Erythroblast (primary cell): ENCODE data around the gene CCDC102A.

Experiments used
- DNase-seq, 2 experiments: peaks; one replicate each; lab custom pipeline; 2025; lab: John Stamatoyannopoulos, UW
- GATA1 ChIP-seq: IDR thresholded peaks from 2 replicates; pipeline ENCODE4 v1.6.1; 2011; ENCODE audit warnings: low read depth, mild to moderate bottlenecking, control low read depth, low read length, moderate library complexity
- POLR2A ChIP-seq: IDR thresholded peaks from 2 replicates; pipeline ENCODE4 v1.6.1; 2011; ENCODE audit warnings: mild to moderate bottlenecking, low read length

The CCDC102A gene

DNA sequence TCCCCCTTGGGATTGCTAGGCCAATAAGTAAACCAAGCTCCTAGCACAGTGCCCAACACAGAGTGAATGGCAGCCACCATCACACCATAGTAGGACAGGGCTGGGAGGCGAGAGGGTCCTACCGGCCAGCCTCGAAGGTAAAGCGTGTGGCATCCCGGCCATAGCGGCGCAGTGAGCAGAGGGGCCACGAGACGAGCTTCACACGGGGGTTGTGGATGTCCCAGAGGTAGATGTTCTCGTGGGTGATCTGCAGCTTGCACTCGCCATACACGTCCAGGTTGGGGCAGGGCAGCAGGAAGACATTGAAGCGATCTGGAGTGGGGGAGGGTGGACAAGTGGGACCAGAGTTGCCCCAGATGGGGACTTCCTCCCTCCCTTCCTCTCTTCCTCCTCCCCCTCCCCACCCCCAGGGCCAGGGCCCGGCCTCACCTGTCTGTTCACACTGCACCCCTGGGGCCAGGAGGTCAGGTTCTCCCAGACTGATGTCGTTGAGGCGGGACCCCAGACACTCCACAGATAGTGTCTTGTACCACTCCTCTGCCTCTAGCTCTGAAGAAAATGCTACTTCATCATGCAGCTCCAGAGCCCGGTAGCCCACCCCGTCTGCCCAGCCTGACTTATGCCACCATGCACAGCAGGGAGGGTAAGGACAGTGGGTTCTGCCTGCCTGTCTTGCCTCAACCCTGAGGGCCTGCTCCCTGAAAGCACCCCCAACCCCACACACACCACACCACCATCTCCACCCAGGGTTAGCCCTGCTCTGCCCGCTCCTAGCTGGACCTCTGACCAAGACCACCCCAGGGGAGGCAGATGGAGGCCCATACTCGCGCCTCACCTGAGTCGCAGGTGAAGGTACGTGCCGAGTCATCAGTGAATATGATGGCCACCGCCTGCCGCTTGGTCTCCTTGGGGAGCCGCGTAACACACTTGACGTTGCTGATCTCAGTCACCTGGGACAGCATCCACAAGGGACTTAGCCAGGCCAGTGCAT, 61.4 kb downstream of the CCDC102A start:
- DNase-seq: no peak
- TF ChIP-seq GATA1: no peak
- no peak for TF ChIP-seq POLR2A

DNA sequence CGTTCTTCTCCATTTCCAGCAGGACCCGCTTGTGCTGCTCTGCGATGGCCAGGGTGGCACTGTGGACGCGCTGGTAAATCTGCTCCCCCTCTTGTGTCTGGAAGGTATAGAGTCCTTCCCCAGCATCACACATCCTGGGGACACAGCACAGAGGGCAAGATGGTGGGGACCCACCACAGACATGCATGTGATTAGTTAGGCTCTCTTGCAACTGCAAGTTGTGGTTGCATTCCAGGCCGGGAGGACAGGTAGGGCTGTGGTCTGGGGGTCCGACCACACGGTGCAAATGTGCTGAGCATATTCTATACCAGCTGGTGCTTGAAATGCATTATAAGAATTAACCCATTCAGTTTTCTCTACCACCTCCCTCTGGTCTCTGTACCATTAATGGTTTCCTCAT, 62.5 kb downstream of the CCDC102A start:
- DNase-seq: no peak
- TF ChIP-seq POLR2A: no peak
- TF ChIP-seq GATA1: no peak

DNA sequence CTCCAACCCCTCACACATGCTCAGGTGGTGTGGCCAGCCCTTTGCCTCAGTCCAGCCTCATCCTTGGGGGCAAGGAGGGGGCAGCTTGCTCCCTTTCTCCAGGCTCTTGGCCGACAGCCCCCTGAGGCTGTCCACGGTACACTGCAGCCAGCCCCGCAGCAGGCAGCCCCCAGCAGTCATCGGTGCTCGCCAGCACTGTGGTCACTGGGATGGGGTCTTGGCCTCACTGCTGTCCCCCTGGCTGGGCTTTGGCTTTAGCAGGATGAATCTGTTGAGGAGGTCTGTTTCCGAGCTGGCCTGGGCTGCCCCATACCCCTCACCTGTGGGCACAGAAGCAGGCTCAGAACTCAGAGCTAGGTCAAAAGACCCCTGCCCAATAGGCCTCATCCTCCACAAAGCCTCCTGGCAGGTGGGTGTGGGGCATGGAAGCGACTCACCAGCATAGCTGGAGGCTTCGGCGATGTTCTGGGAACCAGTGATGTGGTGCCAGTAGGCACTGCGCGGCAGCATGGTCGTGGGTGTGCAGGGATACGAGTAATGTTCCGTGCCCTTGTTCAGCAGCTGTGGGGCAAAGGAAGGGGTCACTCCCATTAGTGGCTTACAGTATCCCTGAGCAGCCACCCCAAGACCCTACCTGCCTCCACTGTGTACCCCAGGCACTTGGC, 63.1 kb downstream of the CCDC102A start:
- DNase-seq: no peak
- TF ChIP-seq POLR2A (peak; percentile 23), GATA1 (no peak)

DNA sequence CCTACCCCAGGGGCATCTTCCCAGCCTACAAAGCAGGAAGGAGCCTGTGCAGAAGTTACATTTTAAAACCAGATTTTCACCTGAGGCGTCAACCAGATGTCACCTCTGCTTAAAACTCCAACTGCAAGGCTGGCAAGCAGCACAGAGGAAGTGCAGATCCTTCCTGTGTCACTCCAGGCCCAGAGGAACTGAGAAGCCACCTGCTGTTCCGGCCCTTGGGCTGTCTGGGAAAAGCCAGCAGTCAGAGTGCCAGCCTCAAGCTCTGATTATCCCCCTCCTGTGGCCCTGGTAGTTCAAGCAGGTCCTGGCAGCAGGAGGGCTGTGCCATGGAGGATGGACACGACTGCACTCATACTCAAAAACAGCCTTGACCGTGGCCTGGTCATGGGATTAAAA, 63.7 kb downstream of the CCDC102A start:
- TF ChIP-seq GATA1 (no peak), POLR2A (no peak)

DNA sequence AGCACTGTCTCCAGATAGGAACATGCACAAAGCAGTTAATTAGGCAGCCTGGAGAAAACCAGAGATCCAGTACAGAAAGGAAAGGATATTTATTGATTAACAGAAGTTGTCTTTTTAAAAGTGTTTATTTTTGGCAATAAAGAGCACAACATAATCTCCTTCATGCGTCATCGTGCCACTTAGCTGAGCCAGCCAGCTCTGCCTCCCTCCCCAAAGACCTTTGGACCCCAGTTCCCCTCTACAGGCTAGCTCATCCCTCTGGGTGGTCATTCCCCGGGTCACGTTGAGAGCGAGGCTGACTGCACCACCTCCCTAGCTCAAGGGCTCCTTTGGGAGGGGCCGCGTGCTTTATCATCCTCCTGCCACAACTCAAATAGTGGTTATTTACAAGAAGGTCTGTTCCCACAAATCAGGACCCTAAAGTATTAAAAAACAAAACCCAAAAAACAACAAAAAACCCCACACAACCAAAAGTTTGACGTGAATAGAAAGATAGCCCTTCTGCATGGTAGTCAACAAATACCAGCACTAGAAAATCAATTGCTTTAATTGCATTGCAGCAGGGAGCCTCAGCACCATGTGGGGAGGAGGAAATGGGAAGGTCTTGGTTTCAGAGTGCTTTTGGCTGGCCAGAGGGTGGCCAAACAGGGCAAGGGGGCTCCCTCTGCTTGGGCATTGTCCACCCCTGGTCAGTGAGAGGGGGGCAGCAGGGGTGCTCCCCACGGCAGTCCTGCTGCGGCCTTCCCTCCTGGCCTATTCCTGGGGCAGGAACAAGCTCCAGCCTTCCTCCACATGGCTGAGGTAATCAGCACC, 64.3 kb downstream of the CCDC102A start:
- no peak for TF ChIP-seq GATA1
- TF ChIP-seq POLR2A: no peak
- no peak for DNase-seq

More for the DNA sequence above, 63.7 kb downstream of the CCDC102A start:
- DNase-seq: no peak

DNA sequence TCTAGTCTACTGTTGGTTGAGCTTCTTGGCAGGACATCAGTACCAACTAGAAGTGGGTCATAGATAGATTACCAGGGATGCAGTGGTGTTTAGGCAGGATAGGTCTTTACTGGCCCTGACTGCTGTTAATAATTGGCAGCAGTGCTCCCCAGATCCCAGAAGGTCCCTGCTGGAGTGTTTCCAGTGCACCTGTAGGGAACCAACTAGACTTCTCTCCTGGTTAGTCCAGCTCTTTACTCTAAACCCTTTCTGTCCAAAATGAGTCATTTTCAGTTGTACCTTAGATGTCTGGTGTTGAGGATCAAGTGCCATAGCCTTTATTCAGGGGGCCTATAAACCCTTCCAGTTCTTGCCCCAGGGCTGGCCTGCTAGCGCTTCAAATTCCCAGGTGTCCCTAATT, 65.2 kb downstream of the CCDC102A start:
- TF ChIP-seq GATA1: no peak

DNA sequence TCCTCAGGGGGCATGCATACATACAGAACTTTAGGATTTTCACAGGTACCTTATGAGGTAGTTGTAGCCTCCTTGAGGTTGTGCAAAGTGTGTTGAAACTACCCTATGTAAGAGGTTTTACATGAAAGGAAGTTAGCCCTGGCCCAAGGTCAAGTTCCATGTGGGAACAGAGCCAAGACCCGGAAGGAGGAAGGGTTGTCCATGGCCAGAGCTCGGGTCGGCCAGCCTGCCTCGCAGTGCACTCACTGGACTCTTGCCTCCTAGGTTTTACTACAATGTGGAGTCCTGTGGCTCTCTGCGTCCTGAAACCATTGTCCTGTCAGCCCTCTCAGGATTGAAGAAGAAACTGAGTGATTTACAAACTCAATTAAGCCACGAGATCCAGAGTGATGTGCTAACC, 65.7 kb downstream of the CCDC102A start:
- no peak for TF ChIP-seq GATA1
- no peak for TF ChIP-seq POLR2A
- DNase-seq: no peak

More for the DNA sequence above, 65.2 kb downstream of the CCDC102A start:
- DNase-seq: no peak

DNA sequence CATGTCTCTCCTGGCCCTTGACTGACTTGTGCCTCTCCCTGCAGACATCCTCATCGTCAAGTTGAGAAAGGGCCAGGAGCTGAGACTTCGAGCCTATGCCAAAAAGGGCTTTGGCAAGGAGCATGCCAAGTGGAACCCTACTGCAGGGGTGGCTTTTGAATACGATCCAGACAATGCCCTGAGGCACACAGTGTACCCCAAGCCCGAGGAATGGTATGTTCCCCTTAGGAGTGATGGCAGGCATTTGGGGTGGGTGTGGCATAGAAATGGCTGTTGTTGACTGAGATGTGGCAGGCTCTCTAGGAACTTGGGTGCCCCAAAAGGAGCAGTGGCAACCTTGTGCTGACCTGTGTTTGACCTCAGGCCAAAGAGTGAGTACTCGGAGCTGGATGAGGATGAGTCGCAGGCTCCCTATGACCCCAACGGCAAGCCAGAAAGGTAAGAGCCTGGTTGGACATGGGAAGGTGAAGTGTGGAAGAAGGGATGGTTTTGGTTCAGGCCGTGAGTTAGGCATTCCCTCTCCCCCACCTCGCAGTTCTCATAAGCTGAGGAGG, 66.4 kb downstream of the CCDC102A start:
- no peak for DNase-seq
- TF ChIP-seq GATA1: no peak
- TF ChIP-seq POLR2A: no peak

DNA sequence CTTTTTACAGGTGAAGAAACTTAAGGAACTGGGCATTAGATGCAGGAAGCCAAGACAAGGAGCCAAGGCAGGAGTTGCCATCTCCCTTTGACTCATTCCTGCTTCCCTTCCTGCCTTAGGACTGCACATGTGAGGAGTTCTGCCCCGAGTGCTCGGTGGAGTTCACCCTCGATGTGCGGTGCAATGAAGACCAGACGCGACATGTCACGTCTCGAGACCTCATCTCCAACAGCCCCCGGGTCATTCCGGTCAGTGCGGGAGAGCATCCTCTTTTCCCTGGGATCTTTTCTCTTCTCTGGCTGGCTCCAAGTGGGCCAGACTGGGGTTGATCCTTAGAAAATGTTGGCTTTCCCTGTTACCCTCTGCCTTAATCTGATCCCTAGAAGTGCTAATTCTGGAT, 67.3 kb downstream of the CCDC102A start:
- DNase-seq: no peak
- no peak for TF ChIP-seq GATA1
- no peak for TF ChIP-seq POLR2A

DNA sequence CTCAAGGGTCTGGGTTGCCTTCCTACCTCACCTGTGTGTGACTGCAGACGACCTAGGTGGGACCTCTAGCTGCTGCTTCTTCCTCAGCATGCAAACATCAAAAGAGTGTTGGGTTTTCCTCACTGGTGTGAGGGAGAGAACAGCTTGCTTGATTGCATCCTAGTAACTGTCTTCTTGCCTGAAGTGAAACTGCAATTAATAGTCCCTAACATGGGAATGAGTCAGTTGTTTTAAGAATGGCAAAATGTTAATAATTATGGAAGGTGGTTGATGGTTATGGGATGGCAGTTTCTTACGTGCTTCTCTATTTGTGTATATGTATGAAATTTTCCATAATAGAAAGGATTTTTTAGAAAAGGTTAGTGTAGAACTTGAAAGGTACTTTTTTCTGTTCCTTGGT, 68.0 kb downstream of the CCDC102A start:
- no peak for TF ChIP-seq GATA1
- TF ChIP-seq POLR2A: no peak
- DNase-seq: no peak

DNA sequence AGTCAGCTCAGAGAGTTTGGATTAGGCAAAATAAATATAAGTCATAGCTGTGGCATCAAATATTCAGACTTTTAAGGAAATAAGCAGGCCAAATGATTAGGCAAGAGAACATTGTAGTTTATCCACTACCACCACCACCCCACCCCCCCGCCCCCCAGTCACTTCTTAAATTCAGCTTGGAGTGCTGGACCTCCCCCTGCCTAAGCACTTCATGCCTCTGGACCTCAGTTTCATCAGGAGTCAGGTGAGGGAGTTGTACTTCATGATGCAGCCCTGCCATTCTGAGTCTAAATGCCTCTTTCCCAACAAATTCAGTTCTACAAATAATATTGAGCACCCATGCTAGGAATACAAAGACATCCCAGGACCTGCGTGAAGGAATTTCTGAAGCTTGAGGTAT, 71.8 kb downstream of the CCDC102A start:
- no peak for DNase-seq
- no peak for TF ChIP-seq GATA1
- TF ChIP-seq POLR2A: no peak

DNA sequence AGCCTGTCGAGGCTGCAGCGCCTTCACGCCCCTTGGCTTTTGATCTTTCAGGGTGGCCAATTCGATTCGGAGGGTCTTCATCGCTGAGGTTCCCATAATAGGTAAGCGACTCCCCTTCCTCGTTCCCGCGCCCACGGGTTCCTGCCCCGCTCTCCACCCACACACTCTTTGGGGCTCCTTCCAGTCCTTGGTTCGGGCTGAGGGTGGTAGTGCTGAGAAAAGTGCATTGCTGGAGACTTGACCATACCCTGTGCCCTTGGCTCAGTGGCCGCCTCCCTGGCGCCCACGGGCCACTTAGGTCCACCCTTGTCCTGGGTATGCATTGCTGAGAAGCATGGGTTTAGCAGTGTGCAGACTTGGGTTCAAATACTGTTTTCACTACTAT, 73.4 kb downstream of the CCDC102A start:
- TF ChIP-seq POLR2A (no peak), GATA1 (no peak)

DNA sequence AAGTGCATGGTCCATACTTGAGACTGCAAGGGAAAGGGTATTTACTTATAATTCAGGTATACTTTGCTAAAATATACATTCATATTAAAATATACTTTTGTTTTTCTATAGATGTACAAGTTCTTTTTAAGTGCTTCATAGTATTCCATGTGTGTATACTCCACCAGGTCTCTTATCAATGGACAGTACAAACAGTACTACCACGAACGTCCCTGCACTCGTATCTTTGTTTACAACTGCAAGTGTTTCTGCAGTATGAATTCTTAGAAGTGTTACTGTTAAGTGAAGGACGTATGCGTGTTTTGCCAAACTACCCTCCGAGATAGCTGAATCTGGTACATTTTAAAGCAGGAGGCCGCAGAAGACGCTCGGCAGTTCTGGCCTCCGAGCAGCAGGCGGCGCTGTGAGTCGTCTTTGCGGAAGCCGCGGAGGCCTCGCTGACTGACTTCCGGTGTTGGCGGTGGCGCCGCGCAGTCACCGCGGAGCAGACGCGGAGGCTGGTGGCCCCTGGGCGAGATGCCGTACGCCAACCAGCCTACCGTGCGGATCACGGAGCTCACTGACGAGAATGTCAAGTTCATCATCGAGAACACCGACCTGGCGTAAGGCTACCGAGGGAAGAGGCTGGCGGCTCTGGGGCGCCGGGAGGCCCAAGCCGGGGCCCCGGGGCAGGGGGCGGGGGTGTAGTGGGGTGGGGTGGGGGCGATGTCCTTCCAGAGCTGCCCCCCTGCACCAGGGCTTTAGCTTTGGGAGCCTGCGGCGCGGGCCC, 74.0 kb downstream of the CCDC102A start, which contains the start of gene POLR2C:
TSS of gene POLR2C (plus strand) at position 471 of the 769 bp plus-strand sequence. CDS start at position 517, 46 bp downstream.
- TF ChIP-seq POLR2A: peak; percentile 93
- no peak for TF ChIP-seq GATA1
- peak; percentile 93 to 95 for DNase-seq

More for the DNA sequence above, 73.4 kb downstream of the CCDC102A start:
- DNase-seq: peak in 1 of 2 experiments; percentile 61
